Left ventricle myocardium inferior (tissue), 1 donor: ENCODE measurements around the gene LGR6. TPM values are rescaled to one million over a fixed set of nuclear protein-coding genes. Genes with fewer than 3 reads are reported as not detected.

ENCODE experiments used
- DNase-seq: peaks from one replicate; pipeline ENCODE4 v3.0.0-alpha.2; 2020
- H3K27ac ChIP-seq: fragments of 200-600 bp; replicated peaks from 2 replicates; pipeline ENCODE4 v1.8.0; 2021
- H3K27me3 ChIP-seq: fragments of 200-600 bp; 2 replicates; pipeline ENCODE4 v1.8.0; 2021; ENCODE audit warnings: low read depth
- H3K36me3 ChIP-seq: fragments of 200-600 bp; 2 replicates; pipeline ENCODE4 v1.8.0; 2021
- H3K4me1 ChIP-seq: fragments of 200-600 bp; 2 replicates; pipeline ENCODE4 v1.8.0; 2021
- H3K4me3 ChIP-seq: fragments of 200-600 bp; 2 replicates; pipeline ENCODE4 v1.8.0; 2021; ENCODE audit warnings: mild to moderate bottlenecking, moderate library complexity
- H3K9me3 ChIP-seq: fragments of 200-600 bp; replicated peaks from 2 replicates; pipeline ENCODE4 v1.8.0; 2021
- intact Hi-C: fragments of 100-400 bp; cut with micrococcal nuclease; formaldehyde crosslinking; loops from one replicate; pipeline ENCODE4 v1.11.0; 2022
- total RNA-seq: library from RNA; stranded (reverse); fragmentation: NEBNext Ultra II Directional; extraction: Animal tissue kit (Norgen Biotek cat#: 25700); gene quantifications from one replicate; pipeline ENCODE4 v1.2.1, GENCODE V29; 2021
- TF ChIP-seq, protein P1 (sequence below): fragments of 200-600 bp; IDR thresholded peaks from 2 replicates; pipeline ENCODE4 v1.8.0; 2021; ENCODE audit warnings: antibody characterized with exemption, mild to moderate bottlenecking, borderline replicate concordance
- donor health status: DM: no; HTN: yes; CAD: no; lungs with severe emphysema.

LGR6 gene
- total RNA-seq, 1 donor from 2014 or later, result 0.60 TPM

DNA sequence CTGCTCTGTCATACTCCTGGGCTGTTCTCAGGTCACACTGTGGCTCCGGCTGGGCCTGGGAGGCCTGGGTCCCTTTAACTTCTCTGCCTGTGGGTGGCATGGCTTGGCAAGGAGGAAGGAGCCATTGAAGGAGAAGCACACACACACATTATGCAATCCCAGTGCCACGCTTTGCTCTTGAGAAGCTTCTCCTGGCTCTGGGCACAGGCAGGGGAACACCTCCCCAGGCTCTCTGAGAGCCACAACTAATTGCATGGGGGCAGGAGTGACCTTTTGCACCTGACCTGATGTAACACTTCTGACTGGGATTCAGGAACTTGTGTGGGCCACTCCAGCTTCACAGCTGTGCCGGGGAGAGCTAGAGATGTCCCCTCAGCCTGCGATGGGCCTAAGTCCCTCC is 23.1 kb downstream of the LGR6 start:
- no peak overlapping the region for H3K27ac ChIP-seq
- TF ChIP-seq, protein P1, sequence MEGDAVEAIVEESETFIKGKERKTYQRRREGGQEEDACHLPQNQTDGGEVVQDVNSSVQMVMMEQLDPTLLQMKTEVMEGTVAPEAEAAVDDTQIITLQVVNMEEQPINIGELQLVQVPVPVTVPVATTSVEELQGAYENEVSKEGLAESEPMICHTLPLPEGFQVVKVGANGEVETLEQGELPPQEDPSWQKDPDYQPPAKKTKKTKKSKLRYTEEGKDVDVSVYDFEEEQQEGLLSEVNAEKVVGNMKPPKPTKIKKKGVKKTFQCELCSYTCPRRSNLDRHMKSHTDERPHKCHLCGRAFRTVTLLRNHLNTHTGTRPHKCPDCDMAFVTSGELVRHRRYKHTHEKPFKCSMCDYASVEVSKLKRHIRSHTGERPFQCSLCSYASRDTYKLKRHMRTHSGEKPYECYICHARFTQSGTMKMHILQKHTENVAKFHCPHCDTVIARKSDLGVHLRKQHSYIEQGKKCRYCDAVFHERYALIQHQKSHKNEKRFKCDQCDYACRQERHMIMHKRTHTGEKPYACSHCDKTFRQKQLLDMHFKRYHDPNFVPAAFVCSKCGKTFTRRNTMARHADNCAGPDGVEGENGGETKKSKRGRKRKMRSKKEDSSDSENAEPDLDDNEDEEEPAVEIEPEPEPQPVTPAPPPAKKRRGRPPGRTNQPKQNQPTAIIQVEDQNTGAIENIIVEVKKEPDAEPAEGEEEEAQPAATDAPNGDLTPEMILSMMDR, result no peak
- H3K36me3 ChIP-seq, result no peaks in the 10 kb centered on the region
- intact Hi-C loops, result no loop called here
- DNase-seq, result no peak
- H3K9me3 ChIP-seq, result no peaks in the 10 kb centered on the region
- H3K27me3 ChIP-seq, result peaks cover 83% of the 10 kb centered on the region
- H3K4me1 ChIP-seq, result peaks cover 10% of the 10 kb centered on the region
- no peak overlapping the region for H3K4me3 ChIP-seq

DNA sequence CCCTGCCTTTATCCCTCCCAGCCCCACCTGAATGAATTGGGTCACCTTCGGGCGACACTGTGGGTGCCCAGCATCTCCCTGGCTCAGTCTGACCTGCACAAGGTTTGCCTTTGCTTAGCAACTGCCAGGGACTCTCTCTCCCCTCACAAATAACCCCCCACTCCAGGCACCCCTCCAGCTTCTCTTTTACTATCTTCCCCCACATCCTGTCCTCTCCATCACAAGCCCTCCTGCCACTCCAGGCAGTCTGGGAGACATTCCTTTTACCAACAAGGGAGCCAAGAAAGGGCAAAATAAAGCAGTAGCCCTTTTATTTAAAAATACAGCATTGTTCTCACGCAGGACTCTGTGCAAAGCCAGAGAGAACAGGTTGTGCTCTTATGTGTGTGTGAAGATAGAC is 23.9 kb downstream of the LGR6 start:
- Histone ChIP-seq H3K36me3 (no peaks in the 10 kb centered on the region), H3K4me3 (no peak overlapping the region), H3K9me3 (no peaks in the 10 kb centered on the region), H3K27me3 (peaks cover 82% of the 10 kb centered on the region), H3K27ac (no peak overlapping the region), H3K4me1 (peaks cover 16% of the 10 kb centered on the region)
- TF ChIP-seq, protein P1, result no peak
- DNase-seq, result no peak
- intact Hi-C loops, result no loop called here

DNA sequence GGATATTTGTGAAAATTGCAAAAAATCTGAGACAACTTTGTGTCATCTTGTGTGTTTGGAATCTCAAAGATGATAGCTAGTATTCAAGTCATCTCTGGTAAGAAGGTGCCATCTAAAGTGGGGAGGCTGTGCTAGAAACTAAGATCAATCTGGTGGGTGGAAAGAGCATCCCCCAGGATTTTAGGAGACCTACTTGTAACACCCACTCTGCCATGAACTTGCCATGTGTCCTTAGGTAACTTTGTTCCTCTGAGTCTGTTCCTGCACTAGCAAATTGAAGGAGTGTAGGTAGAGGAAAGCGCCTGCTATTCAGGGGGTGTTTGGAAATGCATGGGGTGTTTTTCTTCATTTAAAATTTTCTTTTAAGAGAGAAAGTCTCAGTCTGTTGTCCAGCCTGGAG is 24.4 kb downstream of the LGR6 start:
- H3K27ac ChIP-seq, result no peak overlapping the region
- intact Hi-C loops, result no loop called here
- no peak for DNase-seq
- peaks cover 81% of the 10 kb centered on the region for H3K27me3 ChIP-seq
- no peaks in the 10 kb centered on the region for H3K9me3 ChIP-seq
- TF ChIP-seq, protein P1, result no peak
- H3K4me1 ChIP-seq, result peaks cover 19% of the 10 kb centered on the region
- H3K36me3 ChIP-seq, result no peaks in the 10 kb centered on the region
- H3K4me3 ChIP-seq, result no peak overlapping the region

DNA sequence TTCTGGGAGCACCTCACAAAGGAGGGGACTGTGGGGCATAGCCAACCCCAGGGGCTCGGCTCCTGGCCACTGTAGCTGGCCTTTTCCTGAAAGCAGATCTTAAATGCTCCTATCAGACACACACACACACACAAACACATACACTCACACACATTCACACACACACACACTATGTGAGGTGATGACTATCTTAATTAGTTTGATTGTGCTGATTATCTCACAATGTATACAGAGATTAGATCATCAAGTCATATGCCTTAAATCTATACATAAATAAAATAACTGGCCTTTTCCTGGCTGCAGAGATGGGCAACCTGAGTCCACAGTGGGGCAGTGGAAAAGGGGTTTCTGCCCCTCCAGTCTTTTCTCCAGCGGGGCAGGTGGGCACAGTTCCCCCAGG is 27.1 kb downstream of the LGR6 start:
- H3K9me3 ChIP-seq, result no peaks in the 10 kb centered on the region

DNA sequence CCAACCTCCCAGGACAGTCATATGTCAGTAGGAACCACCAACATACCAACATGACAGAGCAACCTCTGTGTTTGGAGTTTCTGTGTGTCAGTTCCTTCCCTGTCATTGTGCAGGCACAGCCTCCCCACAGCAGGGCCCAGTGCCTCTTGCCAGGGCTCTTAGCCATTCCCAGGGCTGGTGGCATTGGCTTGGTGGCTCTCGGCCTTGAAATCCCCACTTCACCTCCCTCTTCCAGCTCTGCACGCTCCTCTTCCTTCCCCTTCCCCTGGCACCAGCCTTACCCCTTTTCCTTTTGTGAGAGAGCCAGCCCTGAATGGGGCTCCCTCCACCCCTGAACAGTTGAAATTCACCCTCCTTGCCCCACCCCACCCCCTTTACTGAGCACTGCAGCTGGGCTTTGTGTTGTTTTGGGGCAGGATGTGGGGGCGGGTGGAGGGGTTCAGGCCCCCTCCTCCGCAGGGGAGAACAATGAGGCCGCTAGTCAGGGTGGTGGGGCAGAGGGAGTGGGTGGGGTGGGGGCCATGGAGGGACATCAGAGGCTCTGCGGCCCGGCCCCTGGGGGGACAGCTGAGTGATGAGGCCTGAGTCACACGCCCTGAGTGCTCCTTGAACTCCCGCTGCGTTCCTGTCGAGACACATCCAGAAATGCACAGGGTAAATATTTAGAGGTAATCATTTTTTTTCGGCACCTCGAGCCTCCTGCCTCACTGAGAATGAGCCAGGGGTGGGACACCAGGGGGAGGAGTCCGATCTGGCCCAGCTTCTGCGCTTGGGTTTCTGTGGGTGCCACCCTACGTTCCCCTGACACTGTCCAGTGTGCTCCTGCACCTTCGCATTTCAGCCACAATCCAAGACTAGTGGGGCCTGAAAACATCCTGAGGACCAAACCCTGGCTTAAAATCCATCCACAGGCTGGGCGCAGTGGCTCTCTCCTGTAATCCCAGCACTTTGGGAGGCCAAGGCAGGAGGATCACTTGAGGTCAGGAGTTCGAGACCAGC is 28.6 kb downstream of the LGR6 start:
- DNase-seq, result no peak
- Histone ChIP-seq H3K36me3 (no peaks in the 10 kb centered on the region), H3K4me3 (no peak overlapping the region), H3K4me1 (peaks cover 16% of the 10 kb centered on the region), H3K27ac (no peak overlapping the region), H3K9me3 (no peaks in the 10 kb centered on the region), H3K27me3 (peaks cover 46% of the 10 kb centered on the region)
- intact Hi-C loops, result no loop called here
- TF ChIP-seq, protein P1, result no peak

More for the DNA sequence above, 27.1 kb downstream of the LGR6 start:
- Histone ChIP-seq H3K4me1 (peaks cover 16% of the 10 kb centered on the region), H3K27me3 (peaks cover 61% of the 10 kb centered on the region), H3K36me3 (no peaks in the 10 kb centered on the region), H3K4me3 (no peak overlapping the region), H3K27ac (no peak overlapping the region)
- intact Hi-C loops, result no loop called here
- no peak for DNase-seq
- TF ChIP-seq, protein P1, result no peak
